ENCODE results near the gene SUPV3L1.

DNA sequence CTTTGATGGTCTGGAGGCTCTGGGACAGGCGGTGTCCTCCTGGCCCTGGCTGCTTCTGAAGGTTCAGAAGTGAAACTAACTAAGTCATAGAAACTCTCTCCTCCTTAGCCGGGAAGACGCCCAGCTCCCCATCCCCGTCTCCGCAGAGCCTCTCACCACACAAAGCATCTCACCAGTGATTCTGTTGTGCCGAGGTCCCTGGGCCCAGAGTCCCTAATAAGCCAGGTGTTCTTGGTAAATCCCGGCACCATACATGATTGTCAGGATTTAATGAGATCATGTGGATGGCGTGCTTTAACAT lies 49.5 kb downstream of the SUPV3L1 start:
- TF ChIP-seq, protein P1, sequence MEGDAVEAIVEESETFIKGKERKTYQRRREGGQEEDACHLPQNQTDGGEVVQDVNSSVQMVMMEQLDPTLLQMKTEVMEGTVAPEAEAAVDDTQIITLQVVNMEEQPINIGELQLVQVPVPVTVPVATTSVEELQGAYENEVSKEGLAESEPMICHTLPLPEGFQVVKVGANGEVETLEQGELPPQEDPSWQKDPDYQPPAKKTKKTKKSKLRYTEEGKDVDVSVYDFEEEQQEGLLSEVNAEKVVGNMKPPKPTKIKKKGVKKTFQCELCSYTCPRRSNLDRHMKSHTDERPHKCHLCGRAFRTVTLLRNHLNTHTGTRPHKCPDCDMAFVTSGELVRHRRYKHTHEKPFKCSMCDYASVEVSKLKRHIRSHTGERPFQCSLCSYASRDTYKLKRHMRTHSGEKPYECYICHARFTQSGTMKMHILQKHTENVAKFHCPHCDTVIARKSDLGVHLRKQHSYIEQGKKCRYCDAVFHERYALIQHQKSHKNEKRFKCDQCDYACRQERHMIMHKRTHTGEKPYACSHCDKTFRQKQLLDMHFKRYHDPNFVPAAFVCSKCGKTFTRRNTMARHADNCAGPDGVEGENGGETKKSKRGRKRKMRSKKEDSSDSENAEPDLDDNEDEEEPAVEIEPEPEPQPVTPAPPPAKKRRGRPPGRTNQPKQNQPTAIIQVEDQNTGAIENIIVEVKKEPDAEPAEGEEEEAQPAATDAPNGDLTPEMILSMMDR (conservative IDR thresholded peaks at IDR 0.05; ENCODE audit: low read depth, low read length) = no peak
- TF ChIP-seq EZH2 (IDR thresholded peaks at IDR 0.05; ENCODE audit: borderline replicate concordance, low read depth, low read length, poor library complexity, severe bottlenecking) = no peak
